ENCODE measurements around the gene ANAPC15.

DNA sequence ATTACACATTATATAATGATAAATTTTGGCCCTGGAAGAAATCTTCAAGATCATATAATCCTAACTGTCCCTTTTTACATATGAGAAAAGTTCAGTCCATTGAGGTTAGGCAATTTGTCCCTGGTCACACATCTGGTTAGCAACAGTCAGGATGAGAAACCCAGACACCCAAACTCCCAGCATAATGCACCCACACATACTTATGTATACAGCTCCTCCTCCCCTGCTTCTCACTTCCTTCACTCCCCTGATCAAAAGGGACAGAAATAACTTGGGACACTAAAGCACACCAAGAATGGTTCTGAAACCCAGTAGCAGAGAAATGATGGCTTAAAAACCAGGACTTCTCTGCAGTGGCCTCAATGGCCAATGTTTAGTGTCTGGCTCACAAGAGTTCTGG is 43.3 kb downstream of the ANAPC15 start:
- TF ChIP-seq, protein P1, sequence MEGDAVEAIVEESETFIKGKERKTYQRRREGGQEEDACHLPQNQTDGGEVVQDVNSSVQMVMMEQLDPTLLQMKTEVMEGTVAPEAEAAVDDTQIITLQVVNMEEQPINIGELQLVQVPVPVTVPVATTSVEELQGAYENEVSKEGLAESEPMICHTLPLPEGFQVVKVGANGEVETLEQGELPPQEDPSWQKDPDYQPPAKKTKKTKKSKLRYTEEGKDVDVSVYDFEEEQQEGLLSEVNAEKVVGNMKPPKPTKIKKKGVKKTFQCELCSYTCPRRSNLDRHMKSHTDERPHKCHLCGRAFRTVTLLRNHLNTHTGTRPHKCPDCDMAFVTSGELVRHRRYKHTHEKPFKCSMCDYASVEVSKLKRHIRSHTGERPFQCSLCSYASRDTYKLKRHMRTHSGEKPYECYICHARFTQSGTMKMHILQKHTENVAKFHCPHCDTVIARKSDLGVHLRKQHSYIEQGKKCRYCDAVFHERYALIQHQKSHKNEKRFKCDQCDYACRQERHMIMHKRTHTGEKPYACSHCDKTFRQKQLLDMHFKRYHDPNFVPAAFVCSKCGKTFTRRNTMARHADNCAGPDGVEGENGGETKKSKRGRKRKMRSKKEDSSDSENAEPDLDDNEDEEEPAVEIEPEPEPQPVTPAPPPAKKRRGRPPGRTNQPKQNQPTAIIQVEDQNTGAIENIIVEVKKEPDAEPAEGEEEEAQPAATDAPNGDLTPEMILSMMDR (IDR thresholded peaks at IDR 0.05; ENCODE audit: low read depth, low read length, missing input control): no peak
- TF ChIP-seq RAD21 (IDR thresholded peaks at IDR 0.05) (no peak), REST (IDR thresholded peaks at IDR 0.05) (no peak), GABPA (IDR thresholded peaks at IDR 0.05 in 1 of 2, conservative IDR thresholded peaks at IDR 0.05 in 1 of 2) (no peak), FOXA1 (IDR thresholded peaks at IDR 0.05) (no peak)

Measured in liver (tissue), 3 donors.